DMS 273 (cell line): ENCODE data around the gene QKI.
"Not testable (repeated sequence)": the region's sequence is repeated elsewhere in the genome, so short reads cannot be mapped to it uniquely, and the experiment has no call there.

ENCODE experiments used
- DNase-seq: peaks from one replicate; lab custom pipeline; 2025; ENCODE audit not compliant: unreplicated experiment; lab: John Stamatoyannopoulos, UW

The QKI gene

GRCh38 chr6:163572612-163573011 is 158.1 kb downstream of the QKI start:
- no peak for DNase-seq

- no peak for DNase-seq
These were observed 159.1 kb downstream of the QKI start for GRCh38 chr6:163573503-163574179.

GRCh38 chr6:163576114-163576513 is 161.6 kb downstream of the QKI start:
- no peak for DNase-seq

- DNase-seq = peak; percentile 9
These were observed 162.9 kb downstream of the QKI start for GRCh38 chr6:163577404-163577803.

DNA sequence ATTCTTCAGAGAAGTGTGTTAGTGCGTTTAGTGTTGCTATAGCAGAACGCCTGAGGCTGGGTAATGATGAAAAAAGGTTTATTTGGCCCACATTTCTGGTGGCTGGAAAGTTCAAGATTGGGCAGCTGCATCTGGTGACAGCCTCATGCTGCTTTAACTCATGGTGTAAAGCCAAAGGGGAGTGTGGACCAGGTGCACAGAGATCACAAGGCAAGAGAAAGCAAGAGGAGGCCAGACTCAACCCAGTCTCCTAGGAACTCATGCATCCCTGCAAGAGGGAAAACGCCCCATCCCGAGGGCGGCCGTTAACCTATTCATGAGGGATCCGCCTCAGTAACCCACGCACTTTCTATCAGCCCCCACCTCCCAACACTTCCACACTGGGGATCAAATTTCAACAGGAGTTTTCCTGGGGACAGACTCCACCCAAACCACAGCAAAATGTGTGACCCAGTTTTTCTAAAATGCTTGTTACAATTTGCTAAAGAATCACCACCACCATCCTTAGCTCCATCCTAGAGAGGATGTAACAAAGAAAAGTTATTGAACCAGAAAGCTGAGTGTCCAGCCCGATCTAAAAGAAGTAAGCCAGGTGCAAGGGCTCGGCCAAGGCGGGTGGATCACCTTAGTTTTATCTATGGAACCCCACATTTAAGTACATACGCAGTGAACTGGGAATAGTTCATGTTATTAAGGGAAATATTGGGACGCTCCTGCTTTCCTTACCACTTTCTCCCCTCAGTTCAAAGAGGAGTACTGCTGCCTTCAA is 164.8 kb downstream of the QKI start:
- DNase-seq = peak; percentile 54

DNA sequence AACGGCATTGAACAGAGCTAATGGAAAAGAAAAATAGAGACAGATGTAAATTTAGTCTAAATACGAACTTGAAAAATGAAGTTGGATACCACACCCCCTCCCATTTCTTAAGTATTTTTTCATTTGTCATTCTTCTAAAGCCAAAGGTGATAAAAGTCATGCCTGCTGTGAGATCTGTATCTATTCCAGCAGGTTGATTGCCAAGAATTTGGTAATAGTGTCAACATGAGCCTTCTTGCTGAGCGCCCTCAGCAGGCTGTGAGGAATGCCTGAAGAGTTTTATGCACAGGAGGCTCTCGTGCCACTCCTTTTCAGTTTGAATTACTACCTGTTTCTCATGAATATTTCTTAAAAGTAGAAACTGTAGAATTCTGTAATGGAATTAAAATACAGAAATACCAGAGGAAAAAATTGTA is 165.4 kb downstream of the QKI start:
- peak; percentile 50 for DNase-seq

- no peak for DNase-seq
These were observed 166.0 kb downstream of the QKI start for GRCh38 chr6:163580311-163581030.

GRCh38 chr6:163583558-163583957 is 169.0 kb downstream of the QKI start:
- DNase-seq = no peak

DNA sequence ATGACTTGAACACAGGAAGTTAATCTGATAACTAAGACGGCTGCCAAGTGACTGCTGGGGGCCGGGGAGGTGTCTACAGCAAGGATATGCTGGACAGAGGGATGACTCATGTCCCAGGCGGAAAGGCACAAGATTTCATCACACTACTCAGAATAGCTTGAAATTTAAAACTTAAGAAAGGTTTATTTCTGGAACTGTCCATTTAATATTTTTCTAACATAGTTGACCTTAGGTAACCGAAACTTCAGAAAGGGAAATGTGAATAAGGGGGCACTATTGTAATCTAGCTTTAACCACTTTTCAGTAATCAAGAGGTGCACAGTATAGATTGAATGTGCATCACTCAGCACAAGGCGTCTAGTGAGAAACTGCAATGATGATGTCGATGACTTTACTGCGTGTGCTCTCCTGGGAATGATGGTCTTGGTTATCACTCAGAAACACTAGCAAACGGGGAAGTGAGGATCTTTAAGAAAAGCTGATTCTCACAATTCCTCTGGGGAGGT is 171.5 kb downstream of the QKI start:
- DNase-seq = no peak

- no peak for DNase-seq
These were observed 172.4 kb downstream of the QKI start for GRCh38 chr6:163586888-163587287.

DNA sequence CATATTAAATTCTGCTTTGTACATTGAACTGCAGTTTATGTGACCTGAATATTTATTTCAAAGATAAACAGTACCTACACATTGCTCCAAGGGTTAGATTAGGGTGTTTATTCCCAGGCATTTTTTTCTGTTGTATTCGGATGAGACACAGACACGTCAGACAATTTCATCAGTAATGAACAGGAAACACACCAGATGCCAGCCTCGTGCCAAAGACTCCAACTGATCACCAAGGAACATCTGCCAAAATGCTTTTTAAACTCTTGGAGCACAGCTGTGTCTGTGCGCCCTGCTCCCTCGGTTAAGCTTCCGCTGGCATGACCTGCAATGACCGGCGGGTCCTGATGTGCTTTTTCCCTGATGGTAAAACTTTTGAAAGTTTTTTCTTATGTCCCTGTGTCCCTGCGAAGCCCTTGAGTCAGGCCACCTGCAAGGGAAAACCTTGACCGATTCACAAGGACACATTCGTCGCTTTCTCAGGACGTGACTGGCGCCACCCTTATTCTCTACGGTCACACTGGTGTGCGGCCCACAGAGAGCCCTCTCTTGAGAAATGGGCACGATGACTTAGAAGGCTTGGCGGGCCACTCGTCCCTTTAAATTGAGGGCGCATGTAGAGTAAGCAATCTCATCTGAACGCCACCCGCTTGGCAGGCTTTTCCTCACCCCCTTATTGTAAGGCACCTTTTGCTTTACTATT is 173.9 kb downstream of the QKI start:
- DNase-seq = peak; percentile 63

DNA sequence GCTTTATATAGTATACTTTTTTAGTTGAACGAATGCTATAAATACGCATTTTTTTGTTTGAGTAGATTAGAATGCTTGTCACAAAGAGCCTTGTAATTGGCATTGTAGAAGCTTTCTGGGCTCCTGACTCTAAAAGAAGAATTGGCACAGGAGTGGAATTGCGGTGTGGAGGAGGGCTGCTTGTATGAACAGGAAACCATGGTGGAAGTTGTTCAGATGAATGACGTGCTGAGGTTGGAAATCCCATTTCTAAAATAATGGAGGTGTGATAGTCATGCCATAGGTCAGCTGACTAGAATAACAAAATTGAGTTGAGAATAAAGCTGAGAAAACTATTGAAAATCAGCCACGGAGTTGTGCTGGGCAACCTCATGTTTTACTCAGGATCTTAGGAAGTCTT is 174.9 kb downstream of the QKI start:
- no peak for DNase-seq

DNA sequence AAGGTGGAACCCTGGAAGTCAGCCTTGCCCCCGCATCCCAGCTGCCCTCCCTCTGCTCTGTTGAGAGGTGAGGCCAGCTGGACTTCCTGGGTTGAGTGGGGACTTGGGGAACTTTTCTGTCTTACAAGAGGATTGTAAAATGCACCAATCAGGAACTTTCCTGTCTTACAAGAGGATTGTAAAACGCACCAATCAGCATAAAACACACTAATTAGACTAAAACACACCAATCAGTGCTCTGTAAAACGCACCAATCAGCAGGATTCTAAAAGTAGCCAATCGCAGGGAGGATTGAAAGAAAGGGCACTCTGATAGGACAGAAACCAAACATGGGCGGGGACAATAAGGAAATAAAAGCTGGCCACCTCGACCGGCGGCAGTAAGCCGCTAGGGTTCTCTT is 175.6 kb downstream of the QKI start:
- DNase-seq = not testable (repeated sequence)

DNA sequence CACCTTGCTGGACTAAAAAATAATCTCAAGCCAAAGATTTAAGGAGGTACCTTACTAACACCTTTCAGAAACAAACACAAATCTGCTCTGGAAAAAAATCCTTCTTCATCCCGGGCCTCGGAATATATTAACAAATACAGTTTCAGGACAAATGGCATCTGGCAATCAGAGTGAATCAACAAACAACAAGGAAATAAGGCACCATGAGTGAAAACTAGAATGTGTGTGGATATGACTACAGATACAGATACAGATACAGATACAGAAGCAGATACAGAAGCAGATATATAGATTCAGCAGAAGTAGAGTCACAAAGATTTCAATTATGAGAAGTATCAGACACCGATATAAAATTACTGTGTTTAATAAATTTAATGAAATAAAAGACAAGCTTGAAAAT is 178.4 kb downstream of the QKI start:
- no peak for DNase-seq

DNA sequence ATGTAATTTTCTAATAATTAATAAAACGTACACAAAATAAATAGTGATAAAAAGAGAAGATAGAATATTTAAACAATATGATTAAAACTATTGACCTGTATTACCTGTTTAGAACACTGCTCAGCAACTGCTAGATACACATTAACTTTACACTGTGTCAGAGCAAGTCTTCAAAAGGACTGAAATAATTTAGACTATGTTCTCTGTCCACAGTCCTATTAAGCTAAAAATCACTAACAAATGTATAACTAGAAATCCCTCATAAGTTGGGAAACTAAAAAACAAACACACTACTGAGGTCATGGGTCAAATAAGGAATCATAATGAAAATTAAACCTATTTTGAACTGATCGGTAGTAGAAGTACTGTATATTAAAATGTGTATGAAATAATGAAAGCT is 181.7 kb downstream of the QKI start:
- DNase-seq = no peak

DNA sequence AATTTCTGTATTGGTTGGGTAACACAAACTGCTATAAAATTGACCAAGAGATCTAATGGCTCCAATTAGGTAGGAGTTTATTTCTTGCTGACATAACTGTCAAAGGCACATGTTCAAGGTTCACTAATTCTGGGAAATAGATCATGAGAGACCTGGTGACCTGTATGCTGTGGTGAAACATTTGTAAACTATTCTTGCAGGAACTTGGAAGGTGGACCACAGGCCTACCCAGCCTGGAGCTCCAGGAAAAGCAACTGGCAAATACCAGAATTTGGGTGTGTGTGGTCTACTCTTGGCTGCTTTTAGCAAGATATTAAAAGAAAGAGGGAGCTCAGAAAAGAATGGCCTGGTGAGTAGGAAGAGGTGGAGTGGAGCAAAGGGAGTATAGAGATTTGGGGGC is 184.6 kb downstream of the QKI start:
- DNase-seq = no peak

DNA sequence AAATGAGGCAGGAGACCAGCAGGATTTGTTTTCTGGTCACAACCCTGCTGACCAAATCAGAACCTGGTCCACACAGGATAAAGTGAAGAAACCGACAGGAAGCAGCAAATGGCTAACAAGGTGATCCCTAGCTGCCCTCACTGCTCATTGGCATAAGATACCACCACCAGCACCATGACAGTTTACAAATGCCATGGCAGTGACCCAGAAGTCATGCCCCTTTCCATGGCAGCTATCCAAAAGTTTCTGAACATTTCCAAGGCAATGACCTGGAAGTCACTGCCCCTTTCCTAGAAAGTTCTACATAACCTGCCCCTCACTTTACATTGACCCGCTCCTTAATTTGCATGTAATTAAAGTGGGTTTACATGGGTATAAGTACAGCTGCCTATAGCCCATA is 185.2 kb downstream of the QKI start:
- DNase-seq = no peak

- DNase-seq = no peak
These were observed 185.8 kb downstream of the QKI start for GRCh38 chr6:163600331-163600730.

- no peak for DNase-seq
These were observed 186.3 kb downstream of the QKI start for GRCh38 chr6:163600781-163601180.

DNA sequence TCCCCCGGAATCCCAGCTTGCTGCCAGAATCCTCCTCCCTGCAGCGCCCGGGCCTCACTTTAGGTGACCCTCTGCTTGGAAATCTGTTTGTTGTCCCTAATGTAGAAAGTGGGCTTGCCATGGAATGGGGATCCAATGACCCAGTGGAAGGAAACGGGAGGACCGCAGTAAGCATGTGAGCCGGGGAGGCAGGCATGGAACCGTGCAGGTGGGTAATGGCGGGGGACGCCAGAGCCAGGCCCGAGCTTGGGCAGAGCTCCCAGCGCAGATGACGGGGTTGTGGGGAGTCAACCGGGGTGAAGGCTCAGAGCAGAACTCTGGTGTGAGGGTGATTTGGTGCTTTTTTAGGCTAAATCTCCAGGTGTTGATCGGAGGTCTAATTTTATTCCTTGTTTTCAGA is 188.3 kb downstream of the QKI start:
- DNase-seq = no peak

GRCh38 chr6:163603395-163603794 is 188.9 kb downstream of the QKI start:
- DNase-seq = no peak
